Lower leg skin (tissue), 4 donors: ENCODE data around the gene CYSTM1. TPM values are rescaled to one million over a fixed set of nuclear protein-coding genes. Genes with fewer than 3 reads are reported as not detected.
A peak's percentile ranks its signal among the peaks of the same experiment; 100 is the strongest.

ENCODE experiments used
- DNase-seq, 2 donors: peaks; one replicate each; pipeline ENCODE4 v3.0.0-alpha.2; 2019; ENCODE audit warnings: low spot score in 2 of 2
- H3K4me3 ChIP-seq: fragments of 200-600 bp; sonication (generic); 2 replicates; pipeline ENCODE4 v1.5.1; 2017; ENCODE audit warnings: mild to moderate bottlenecking, low read depth; ENCODE audit not compliant: poor library complexity, severe bottlenecking
- POLR2A ChIP-seq, 2 donors: fragments of 450-650 bp; IDR thresholded peaks; one replicate each; pipeline ENCODE4 v1.6.1; 2016 to 2017; ENCODE audit warnings: antibody characterized with exemption in 2 of 2, mild to moderate bottlenecking in 1 of 2, moderate library complexity in 1 of 2
- WGBS, 2 donors: methylation state at CpG; one replicate each; pipeline ENCODE4 v1.1.5; 2018; 5-methylcytosine and 5-hydroxymethylcytosine counted together
- intact Hi-C: fragments of 100-400 bp; cut with DNase I; formaldehyde crosslinking; loops from one replicate; pipeline ENCODE4 v1.15.0; 2023; ENCODE audit warnings: low total_unique reads
- total RNA-seq, 4 donors: library from RNA; depleted of rRNA; stranded (reverse); fragments of >200 nt; gene quantifications; one replicate each; pipeline ENCODE4 v1.1.0, GENCODE V29; 2016
- TF ChIP-seq, protein P1 (sequence below), 3 donors: fragments of 450-650 bp; IDR thresholded peaks; one replicate each; pipeline ENCODE4 v1.5.1; 2016; ENCODE audit warnings: antibody characterized with exemption in 3 of 3, mild to moderate bottlenecking in 3 of 3, moderate library complexity in 2 of 3

Gene CYSTM1
- total RNA-seq: 10 to 100 TPM; 12.9 to 53.6 (median 33.0) TPM

GRCh38 chr5:140174465-140175366 lies at the start of gene CYSTM1:
Gene CYSTM1, plus strand, starts transcription at chr5:140175188. Its CDS starts 19,278 bp downstream, at chr5:140194466.
- intact Hi-C loops: no loop called here
- 5 to 9% methylated on average over 18 to 30 of the region's 61 CpGs for WGBS, 2 donors
- peak within 1 kb of the TSS; percentile 76 for H3K4me3 ChIP-seq
- DNase-seq: peak; percentile 94 to 99
- peak in 1 of 2 donors; percentile 5 for TF ChIP-seq POLR2A (IDR thresholded peaks at IDR 0.05)
- TF ChIP-seq, protein P1, sequence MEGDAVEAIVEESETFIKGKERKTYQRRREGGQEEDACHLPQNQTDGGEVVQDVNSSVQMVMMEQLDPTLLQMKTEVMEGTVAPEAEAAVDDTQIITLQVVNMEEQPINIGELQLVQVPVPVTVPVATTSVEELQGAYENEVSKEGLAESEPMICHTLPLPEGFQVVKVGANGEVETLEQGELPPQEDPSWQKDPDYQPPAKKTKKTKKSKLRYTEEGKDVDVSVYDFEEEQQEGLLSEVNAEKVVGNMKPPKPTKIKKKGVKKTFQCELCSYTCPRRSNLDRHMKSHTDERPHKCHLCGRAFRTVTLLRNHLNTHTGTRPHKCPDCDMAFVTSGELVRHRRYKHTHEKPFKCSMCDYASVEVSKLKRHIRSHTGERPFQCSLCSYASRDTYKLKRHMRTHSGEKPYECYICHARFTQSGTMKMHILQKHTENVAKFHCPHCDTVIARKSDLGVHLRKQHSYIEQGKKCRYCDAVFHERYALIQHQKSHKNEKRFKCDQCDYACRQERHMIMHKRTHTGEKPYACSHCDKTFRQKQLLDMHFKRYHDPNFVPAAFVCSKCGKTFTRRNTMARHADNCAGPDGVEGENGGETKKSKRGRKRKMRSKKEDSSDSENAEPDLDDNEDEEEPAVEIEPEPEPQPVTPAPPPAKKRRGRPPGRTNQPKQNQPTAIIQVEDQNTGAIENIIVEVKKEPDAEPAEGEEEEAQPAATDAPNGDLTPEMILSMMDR (IDR thresholded peaks at IDR 0.05): no peak

- no peak for DNase-seq
- no peak within 1 kb of the TSS for H3K4me3 ChIP-seq
- intact Hi-C loops: no loop called here
- 97% methylated on average over 4 of the region's 4 CpGs for WGBS, 2 donors
- no peak for TF ChIP-seq POLR2A (IDR thresholded peaks at IDR 0.05)
- TF ChIP-seq, protein P1 (IDR thresholded peaks at IDR 0.05): no peak
These were observed 49.4 kb upstream of the CYSTM1 start, which contains the start of gene IGIP for GRCh38 chr5:140125637-140126036. Gene IGIP, plus strand, starts transcription at chr5:140125937. Its CDS starts 2,540 bp downstream, at chr5:140128477.

DNA sequence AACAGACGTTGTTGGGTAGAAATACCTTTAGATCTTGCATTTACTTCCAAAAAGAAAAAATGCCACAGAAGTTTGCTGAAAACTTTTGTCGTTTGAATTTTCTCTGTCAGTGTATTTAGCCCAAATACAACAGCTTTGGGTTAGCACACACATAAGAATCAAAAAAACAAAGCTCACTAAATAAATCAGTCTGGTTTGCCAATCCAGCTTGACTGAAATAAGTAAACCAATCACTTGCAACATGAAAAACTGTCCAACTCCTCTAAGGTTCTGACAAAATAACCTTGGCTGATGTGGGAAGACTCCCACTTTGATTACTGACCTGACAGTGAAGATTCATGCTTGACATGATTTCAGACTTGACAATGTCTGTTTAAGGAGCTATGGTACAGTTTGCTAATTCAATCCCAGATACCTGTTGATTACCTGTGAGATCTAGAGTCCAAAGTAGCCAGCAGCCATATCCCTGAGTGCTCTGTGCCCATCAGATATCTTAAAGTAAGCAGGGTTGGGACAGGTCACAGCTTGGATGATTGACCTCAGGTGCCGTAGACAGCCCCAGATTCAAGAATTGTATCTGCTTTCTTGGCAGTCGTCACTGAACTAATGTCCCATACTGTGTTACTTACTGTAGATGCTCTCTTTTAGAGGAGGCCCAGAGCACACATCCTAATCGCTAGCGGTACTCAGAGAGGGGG lies 48.5 kb upstream of the CYSTM1 start:
- WGBS, 2 donors: 75 to 88% methylated on average over 6 of the region's 6 CpGs
- no peak for DNase-seq
- TF ChIP-seq POLR2A (IDR thresholded peaks at IDR 0.05): no peak
- TF ChIP-seq, protein P1 (IDR thresholded peaks at IDR 0.05): no peak
- no peak overlapping the region for H3K4me3 ChIP-seq
- intact Hi-C loops: no loop called here

GRCh38 chr5:140128376-140128775 lies 46.6 kb upstream of the CYSTM1 start:
- H3K4me3 ChIP-seq: no peak overlapping the region
- no peak for TF ChIP-seq POLR2A (IDR thresholded peaks at IDR 0.05)
- TF ChIP-seq, protein P1 (IDR thresholded peaks at IDR 0.05): no peak
- 89 to 94% methylated on average over 5 of the region's 5 CpGs for WGBS, 2 donors
- intact Hi-C loops: no loop called here
- no peak for DNase-seq

DNA sequence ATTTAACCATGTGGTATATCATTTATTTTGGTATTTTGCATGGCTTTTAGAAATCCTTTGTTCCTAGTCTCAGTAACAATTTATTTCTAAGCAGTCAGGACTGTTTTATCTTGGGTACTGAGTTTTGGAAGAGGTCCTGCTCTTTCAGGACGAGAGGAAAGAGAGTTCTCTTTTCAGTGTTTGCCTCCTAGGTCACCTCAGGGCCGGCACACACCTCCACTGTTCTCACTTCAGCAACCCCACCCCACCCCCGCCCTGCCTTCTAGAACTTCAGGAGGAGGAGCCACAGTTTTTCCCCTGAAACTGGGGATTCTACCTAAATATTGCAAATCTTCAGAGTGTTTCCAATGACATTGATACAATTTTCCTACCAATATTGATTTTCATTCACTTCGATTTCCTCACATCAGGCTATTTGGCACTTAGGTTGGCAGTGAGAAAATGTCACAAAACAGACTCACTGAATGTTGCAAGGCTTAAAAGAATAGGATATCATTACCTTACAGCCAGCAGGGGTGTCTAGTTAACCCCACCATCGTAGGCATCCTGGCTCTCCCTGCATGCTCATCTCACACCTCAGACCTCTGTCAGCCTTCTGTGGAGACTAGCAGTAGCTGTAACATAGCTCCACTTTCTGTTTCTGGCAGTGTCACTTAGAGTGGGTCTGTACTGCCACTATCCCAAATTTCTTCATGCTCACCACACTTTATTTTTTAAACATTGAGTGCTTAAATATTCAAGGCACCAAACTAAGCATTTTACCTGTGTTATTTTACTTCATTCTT lies 43.8 kb upstream of the CYSTM1 start:
- no peak for DNase-seq
- WGBS, 2 donors: 75 to 85% methylated on average over 5 of the region's 5 CpGs
- TF ChIP-seq, protein P1 (IDR thresholded peaks at IDR 0.05): no peak
- TF ChIP-seq POLR2A (IDR thresholded peaks at IDR 0.05): no peak
- intact Hi-C loops: no loop called here
- no peak overlapping the region for H3K4me3 ChIP-seq
